GM12873 (cell line): Measurements from ENCODE around the gene ZFP82.

Experiments
- TF ChIP-seq, protein P1 (sequence below): IDR thresholded peaks from 2 replicates; pipeline ENCODE4 v1.5.1; 2012; ENCODE audit warnings: low read depth, mild to moderate bottlenecking, moderate library complexity, low read length, control low read depth; ENCODE audit not compliant: insufficient read depth; ENCODE audit errors: missing control alignments

ZFP82 gene

DNA sequence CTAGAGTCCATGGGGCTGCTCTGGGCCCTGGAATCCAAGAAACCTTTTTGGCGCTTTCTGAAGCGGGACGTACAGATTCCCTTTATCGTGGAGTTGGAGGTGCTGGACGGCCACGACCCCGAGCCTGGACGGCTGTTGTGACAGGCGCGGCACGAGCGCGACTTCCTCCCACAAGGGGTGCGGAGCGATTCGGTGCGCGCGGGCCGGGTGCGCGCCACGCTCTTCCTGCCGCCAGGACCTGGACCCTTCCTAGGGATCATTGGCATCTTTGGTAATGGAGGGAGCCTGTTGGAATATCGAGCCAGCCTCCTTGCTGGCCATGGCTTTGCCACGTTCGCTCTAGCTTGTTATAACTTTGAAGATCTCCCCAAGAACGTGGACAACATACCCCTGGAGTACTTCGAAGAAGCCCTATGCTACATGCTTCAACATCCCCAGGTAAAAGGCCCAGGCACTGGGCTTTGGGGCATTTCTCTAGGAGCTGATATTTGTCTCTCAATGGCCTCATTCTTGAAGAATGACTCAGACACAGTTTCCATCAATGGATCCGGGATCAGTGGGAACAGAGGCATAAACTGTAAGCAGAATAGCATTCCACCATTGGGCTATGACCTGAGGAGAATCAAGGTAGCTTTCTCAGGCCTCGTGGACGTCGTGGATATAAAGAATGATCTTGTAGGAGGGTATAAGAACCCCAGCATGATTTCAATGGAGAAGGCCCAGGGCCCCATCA is 3.5 kb upstream of the ZFP82 start:
- TF ChIP-seq, protein P1, sequence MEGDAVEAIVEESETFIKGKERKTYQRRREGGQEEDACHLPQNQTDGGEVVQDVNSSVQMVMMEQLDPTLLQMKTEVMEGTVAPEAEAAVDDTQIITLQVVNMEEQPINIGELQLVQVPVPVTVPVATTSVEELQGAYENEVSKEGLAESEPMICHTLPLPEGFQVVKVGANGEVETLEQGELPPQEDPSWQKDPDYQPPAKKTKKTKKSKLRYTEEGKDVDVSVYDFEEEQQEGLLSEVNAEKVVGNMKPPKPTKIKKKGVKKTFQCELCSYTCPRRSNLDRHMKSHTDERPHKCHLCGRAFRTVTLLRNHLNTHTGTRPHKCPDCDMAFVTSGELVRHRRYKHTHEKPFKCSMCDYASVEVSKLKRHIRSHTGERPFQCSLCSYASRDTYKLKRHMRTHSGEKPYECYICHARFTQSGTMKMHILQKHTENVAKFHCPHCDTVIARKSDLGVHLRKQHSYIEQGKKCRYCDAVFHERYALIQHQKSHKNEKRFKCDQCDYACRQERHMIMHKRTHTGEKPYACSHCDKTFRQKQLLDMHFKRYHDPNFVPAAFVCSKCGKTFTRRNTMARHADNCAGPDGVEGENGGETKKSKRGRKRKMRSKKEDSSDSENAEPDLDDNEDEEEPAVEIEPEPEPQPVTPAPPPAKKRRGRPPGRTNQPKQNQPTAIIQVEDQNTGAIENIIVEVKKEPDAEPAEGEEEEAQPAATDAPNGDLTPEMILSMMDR, result no peak

DNA sequence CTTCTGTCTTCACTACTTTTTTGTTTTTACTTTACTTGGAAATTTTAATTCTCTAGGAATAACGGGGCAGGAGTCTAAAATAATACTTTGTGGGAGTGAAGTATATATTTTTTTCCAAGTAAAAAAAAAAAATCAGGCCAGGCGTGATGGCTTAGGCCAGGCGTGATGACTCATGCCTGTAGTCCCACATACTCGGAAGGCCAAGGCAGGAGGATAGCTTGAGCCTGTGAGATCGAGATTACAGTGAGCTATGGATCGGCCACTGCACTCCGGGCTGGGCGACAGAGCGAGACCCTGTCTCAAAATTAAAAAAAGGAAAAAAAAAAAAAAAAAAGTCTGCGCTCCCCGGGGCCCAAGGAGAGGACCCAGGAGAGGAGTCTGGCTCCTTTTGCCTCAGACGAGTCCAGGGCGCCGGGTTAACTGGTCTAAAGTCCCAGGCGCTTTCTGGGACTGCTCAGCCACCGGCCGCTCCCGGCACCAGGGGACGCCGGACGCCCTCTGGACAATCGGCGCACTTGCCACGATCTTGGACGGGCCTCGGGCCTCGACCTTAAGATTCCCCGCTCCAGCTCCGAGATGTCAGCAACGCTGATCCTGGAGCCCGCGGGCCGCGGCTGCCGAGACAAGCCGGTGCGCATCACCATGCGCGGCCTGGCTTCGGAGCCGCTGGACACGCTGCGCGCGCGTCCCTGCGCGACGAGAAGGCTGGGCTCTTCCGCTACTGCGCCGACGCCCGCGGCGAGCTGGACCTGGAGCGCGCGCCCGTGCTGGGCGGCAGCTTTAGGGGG is 2.7 kb upstream of the ZFP82 start:
- TF ChIP-seq, protein P1, result no peak

DNA sequence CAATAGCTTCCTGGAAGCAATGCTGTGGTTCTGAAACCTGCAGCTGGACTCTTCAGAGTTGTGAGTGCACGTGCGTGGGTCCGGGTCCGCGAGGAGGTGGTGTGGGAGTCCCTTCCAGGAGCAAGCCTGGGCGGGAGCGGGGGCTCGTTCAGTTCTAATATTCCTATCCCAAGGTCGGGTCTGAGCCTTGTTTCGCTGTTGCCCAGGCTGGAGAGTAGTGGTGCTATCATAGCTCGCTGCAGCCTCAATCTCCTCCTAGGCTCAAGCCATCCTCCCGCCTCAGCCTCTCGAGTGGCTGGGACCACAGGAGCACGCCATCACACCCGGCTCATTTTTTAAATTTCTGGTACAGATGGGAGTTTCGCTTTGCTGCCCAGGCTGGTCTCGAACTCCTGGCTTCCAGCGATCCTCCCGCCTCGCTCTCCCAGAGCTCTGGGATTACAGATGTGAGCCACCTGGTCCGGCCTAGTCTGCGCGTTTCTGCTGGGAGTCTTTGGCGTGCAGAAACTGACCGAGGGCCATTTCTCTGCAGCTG is 625 bp downstream of the ZFP82 start:
- TF ChIP-seq, protein P1, result no peak

DNA sequence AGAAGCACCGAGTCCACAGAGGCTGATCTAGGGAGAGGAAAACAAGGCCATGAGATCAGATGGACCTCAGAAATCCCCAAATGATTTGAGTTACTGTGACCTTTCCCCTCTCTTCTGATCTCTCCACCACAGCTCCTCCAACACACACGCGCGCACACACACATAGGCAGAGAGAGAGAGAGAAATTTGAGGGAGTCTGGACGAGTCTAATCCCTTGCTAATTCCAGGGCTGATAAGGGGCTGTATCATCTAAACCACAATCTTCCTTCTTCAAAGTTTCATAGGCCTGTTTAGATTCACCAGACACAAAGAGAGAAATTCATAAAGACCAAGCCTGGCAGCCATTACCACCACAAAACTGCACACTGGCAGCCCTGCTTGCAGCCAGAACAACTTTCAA is 8.6 kb downstream of the ZFP82 start:
- TF ChIP-seq, protein P1, result no peak

DNA sequence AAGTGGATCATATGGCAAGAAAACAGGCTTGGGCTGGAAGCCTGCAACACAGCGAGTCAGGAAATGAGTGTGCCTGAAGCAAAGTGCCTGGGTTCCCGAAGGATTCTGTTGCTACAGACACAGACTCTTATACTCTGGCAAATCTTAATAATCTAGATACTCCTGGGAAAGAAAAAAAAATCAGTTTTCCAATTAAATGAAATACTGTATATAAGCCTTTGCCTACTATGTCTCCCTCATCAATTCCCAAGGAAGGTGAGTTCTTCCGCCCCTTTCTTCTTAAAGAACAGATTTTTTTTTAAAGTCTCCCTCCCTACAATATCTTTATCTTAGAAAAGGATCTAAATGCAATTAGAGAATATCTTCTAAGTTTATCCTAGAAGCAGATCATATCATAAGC is 10.3 kb downstream of the ZFP82 start:
- TF ChIP-seq, protein P1, result no peak

DNA sequence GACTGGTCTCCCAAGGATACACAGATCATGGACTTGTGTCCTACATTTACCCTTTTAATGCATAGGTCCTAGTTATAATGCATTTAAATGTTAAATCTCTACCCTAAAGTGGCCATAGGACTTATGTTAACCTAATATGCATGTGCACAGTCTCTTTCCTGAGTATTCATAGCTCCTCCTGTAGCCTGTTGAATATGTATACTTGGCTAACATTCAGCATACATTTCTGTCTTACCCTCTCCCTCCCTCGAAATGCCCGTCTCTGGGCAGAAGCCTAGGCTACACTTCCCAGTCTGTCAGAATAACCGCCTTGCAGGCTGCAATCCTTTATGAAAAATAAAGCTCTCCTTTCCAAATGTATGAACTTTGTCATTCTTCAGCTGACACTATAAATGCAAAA is 13.9 kb downstream of the ZFP82 start:
- TF ChIP-seq, protein P1, result no peak

DNA sequence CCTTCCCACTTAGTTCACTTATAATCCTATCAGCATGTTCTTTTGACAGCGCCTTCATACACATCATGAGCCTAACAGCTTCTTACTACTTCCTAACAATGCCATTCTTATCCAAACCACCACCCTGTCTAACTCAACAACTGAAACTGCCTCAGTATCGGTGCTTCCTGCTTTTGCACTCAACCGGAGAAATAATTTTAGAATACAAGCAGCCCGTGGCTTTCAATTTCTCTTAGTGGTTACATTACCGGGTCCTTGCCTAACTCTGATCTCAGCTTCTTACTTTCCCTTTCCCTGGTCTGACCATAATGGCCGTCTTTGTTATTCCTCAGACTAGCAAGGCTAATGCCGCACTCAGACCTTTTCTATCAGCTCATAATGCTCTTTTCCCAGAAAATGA is 17.0 kb downstream of the ZFP82 start:
- TF ChIP-seq, protein P1, result no peak
